NB4 (cell line): ENCODE results near the gene RAN.
"Not testable (repeated sequence)": the region's sequence is repeated elsewhere in the genome, so short reads cannot be mapped to it uniquely, and the experiment has no call there.

Source experiments
- DNase-seq: peaks from one replicate; pipeline ENCODE4 v3.0.0; 2010; ENCODE audit warnings: low read depth
- H3K4me3 ChIP-seq: one replicate; pipeline ENCODE4 v1.5.1; 2011; ENCODE audit warnings: mild to moderate bottlenecking, low read depth, low read length, moderate library complexity
- CTCF ChIP-seq: IDR thresholded peaks from one replicate; pipeline ENCODE4 v1.5.1; 2012; ENCODE audit warnings: low read depth, low read length
- MAX ChIP-seq: IDR thresholded peaks from 2 replicates; pipeline ENCODE4 v1.6.1; 2011; ENCODE audit warnings: low read depth, low read length
- MYC ChIP-seq: IDR thresholded peaks from 2 replicates; pipeline ENCODE4 v1.6.1; 2011; ENCODE audit warnings: low read depth, low read length
- POLR2A ChIP-seq: IDR thresholded peaks from 2 replicates; pipeline ENCODE4 v1.6.1; 2011; ENCODE audit warnings: mild to moderate bottlenecking; ENCODE audit not compliant: insufficient read length; ENCODE audit errors: extremely low read depth

Gene RAN

GRCh38 chr12:130875193-130875592 lies 3.3 kb downstream of the RAN start:
- DNase-seq: no peak
- H3K4me3 ChIP-seq: peak overlapping the region; percentile 93
- TF ChIP-seq CTCF (no peak), MYC (no peak), POLR2A (no peak), MAX (no peak)

- H3K4me3 ChIP-seq, DNase-seq: not testable (repeated sequence)
These were observed 3.8 kb downstream of the RAN start for GRCh38 chr12:130875708-130876107.

GRCh38 chr12:130876297-130876696 lies 4.4 kb downstream of the RAN start:
- H3K4me3 ChIP-seq: no peak overlapping the region
- no peak for DNase-seq
- no peak for TF ChIP-seq POLR2A
- TF ChIP-seq MAX: no peak

GRCh38 chr12:130876758-130877157 lies 4.9 kb downstream of the RAN start:
- H3K4me3 ChIP-seq: no peak overlapping the region
- no peak for DNase-seq
- TF ChIP-seq POLR2A (no peak), CTCF (no peak), MYC (no peak)

GRCh38 chr12:130877333-130877732 lies 5.5 kb downstream of the RAN start:
- no peak overlapping the region for H3K4me3 ChIP-seq
- no peak for DNase-seq
- TF ChIP-seq MYC: no peak
- TF ChIP-seq MAX: no peak
- no peak for TF ChIP-seq POLR2A
- TF ChIP-seq CTCF: no peak

- DNase-seq: peak; percentile 60
- no peak for TF ChIP-seq CTCF
- no peak for TF ChIP-seq MAX
- no peak for TF ChIP-seq POLR2A
- no peak for TF ChIP-seq MYC
- no peak overlapping the region for H3K4me3 ChIP-seq
These were observed 6.6 kb downstream of the RAN start for GRCh38 chr12:130878193-130879185.

GRCh38 chr12:130879212-130879686 lies 7.4 kb downstream of the RAN start:
- TF ChIP-seq CTCF (no peak), POLR2A (no peak), MYC (no peak), MAX (no peak)
- DNase-seq: peak; percentile 53
- no peak overlapping the region for H3K4me3 ChIP-seq
